Measurements from ENCODE around the gene GPR89B.

The GPR89B gene

GRCh38 chr1:147904726-147905125 is 23.5 kb upstream of the GPR89B start:
- H3K36me3 ChIP-seq = no peaks in the 10 kb centered on the region
- no peak for TF ChIP-seq CTCF (IDR thresholded peaks at IDR 0.05)

DNA sequence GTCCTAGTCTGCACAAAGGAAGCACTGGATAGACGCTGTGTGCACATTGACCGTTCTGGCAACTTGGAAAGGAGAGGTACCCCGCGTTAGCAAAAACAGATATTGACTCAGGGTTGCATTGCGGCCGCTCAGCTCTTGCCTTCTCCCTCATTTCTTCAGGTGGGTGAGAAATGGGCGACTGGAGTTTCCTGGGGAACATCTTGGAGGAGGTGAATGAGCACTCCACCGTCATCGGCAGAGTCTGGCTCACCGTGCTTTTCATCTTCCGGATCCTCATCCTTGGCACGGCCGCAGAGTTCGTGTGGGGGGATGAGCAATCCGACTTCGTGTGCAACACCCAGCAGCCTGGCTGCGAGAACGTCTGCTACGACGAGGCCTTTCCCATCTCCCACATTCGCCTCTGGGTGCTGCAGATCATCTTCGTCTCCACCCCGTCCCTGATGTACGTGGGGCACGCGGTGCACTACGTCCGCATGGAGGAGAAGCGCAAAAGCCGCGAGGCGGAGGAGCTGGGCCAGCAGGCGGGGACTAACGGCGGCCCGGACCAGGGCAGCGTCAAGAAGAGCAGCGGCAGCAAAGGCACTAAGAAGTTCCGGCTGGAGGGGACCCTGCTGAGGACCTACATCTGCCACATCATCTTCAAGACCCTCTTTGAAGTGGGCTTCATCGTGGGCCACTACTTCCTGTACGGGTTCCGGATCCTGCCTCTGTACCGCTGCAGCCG is 20.3 kb upstream of the GPR89B start:
- Histone ChIP-seq H3K27me3 (no peaks in the 10 kb centered on the region), H3K4me1 (ENCODE audit: control insufficient read depth in 1 of 2, insufficient read depth in 1 of 2, low read depth in 1 of 2, low read length in 1 of 2) (no peaks in the 10 kb centered on the region), H3K27ac (no peak overlapping the region), H3K36me3 (no peaks in the 10 kb centered on the region), H3K4me3 (ENCODE audit: low read depth in 1 of 2, low read length in 1 of 2) (no peak overlapping the region), H3K9me3 (no peaks in the 10 kb centered on the region)
- TF ChIP-seq CTCF (IDR thresholded peaks at IDR 0.05) = no peak

More at GRCh38 chr1:147904726-147905125, 23.5 kb upstream of the GPR89B start:
- Histone ChIP-seq H3K4me1 (ENCODE audit: control insufficient read depth in 1 of 2, insufficient read depth in 1 of 2, low read depth in 1 of 2, low read length in 1 of 2) (no peaks in the 10 kb centered on the region), H3K4me3 (ENCODE audit: low read depth in 1 of 2, low read length in 1 of 2) (no peak overlapping the region), H3K9me3 (no peaks in the 10 kb centered on the region), H3K27ac (no peak overlapping the region), H3K27me3 (no peaks in the 10 kb centered on the region)

GRCh38 chr1:147912553-147912952 is 15.7 kb upstream of the GPR89B start:
- Histone ChIP-seq H3K36me3 (no peaks in the 10 kb centered on the region), H3K27me3 (peaks cover 23% of the 10 kb centered on the region), H3K27ac (no peak overlapping the region), H3K4me3 (ENCODE audit: low read depth in 1 of 2, low read length in 1 of 2) (no peak overlapping the region), H3K4me1 (ENCODE audit: control insufficient read depth in 1 of 2, insufficient read depth in 1 of 2, low read depth in 1 of 2, low read length in 1 of 2) (no peaks in the 10 kb centered on the region), H3K9me3 (no peaks in the 10 kb centered on the region)
- no peak for TF ChIP-seq CTCF (IDR thresholded peaks at IDR 0.05)

- Histone ChIP-seq H3K9me3 (no peaks in the 10 kb centered on the region), H3K27me3 (peaks cover 24% of the 10 kb centered on the region), H3K36me3 (no peaks in the 10 kb centered on the region), H3K27ac (no peak overlapping the region), H3K4me3 (ENCODE audit: low read depth in 1 of 2, low read length in 1 of 2) (no peak overlapping the region), H3K4me1 (ENCODE audit: control insufficient read depth in 1 of 2, insufficient read depth in 1 of 2, low read depth in 1 of 2, low read length in 1 of 2) (no peaks in the 10 kb centered on the region)
- TF ChIP-seq CTCF (IDR thresholded peaks at IDR 0.05) = no peak
Observed at GRCh38 chr1:147913362-147913942, 14.8 kb upstream of the GPR89B start.

- no peak for TF ChIP-seq CTCF (IDR thresholded peaks at IDR 0.05)
- Histone ChIP-seq H3K9me3 (no peaks in the 10 kb centered on the region), H3K4me3 (ENCODE audit: low read depth in 1 of 2, low read length in 1 of 2) (no peak overlapping the region), H3K36me3 (no peaks in the 10 kb centered on the region), H3K27me3 (peaks cover 27% of the 10 kb centered on the region), H3K27ac (no peak overlapping the region), H3K4me1 (ENCODE audit: control insufficient read depth in 1 of 2, insufficient read depth in 1 of 2, low read depth in 1 of 2, low read length in 1 of 2) (no peaks in the 10 kb centered on the region)
Observed at GRCh38 chr1:147919896-147920295, 8.3 kb upstream of the GPR89B start.
